HepG2 (cell line): ENCODE measurements around the gene RINL.

ENCODE experiments used
- EHMT2 ChIP-seq: fragments of 200-600 bp; sonication (generic); IDR thresholded peaks from 2 replicates; pipeline ENCODE4 v1.7.0; 2017; ENCODE audit warnings: antibody characterized with exemption, low read depth, low read length, borderline replicate concordance
- MED8 ChIP-seq: sonication (generic); formaldehyde crosslinking; IDR thresholded peaks from 2 replicates; pipeline ENCODE4 v1.8.1; 2023; ENCODE audit warnings: mild to moderate bottlenecking, missing genetic modification reagents; ENCODE audit not compliant: insufficient replicate concordance
- PAF1 ChIP-seq: IDR thresholded peaks from 2 replicates; pipeline ENCODE4 v1.6.1; 2016; ENCODE audit warnings: missing genetic modification reagents, missing compliant biosample characterization
- SMC3 ChIP-seq: IDR thresholded peaks from 2 replicates; pipeline ENCODE4 v1.6.1; 2011; ENCODE audit warnings: low read length, improper control_type of control experiment
- TF ChIP-seq, protein P1 (sequence below): sonication (generic); formaldehyde crosslinking; IDR thresholded peaks from 2 replicates; pipeline ENCODE4 v1.5.0; 2020; ENCODE audit warnings: mild to moderate bottlenecking, missing genetic modification reagents, moderate library complexity
- TF ChIP-seq, protein P2 (sequence below): sonication (generic); formaldehyde crosslinking; IDR thresholded peaks from 2 replicates; pipeline ENCODE4 v1.4.0; 2020; ENCODE audit warnings: mild to moderate bottlenecking, missing genetic modification reagents

GRCh38 chr19:38852231-38853044, 25.6 kb downstream of the RINL start:
- no peak for TF ChIP-seq MED8 (CRISPR knock-in tag)
- TF ChIP-seq, protein P1, sequence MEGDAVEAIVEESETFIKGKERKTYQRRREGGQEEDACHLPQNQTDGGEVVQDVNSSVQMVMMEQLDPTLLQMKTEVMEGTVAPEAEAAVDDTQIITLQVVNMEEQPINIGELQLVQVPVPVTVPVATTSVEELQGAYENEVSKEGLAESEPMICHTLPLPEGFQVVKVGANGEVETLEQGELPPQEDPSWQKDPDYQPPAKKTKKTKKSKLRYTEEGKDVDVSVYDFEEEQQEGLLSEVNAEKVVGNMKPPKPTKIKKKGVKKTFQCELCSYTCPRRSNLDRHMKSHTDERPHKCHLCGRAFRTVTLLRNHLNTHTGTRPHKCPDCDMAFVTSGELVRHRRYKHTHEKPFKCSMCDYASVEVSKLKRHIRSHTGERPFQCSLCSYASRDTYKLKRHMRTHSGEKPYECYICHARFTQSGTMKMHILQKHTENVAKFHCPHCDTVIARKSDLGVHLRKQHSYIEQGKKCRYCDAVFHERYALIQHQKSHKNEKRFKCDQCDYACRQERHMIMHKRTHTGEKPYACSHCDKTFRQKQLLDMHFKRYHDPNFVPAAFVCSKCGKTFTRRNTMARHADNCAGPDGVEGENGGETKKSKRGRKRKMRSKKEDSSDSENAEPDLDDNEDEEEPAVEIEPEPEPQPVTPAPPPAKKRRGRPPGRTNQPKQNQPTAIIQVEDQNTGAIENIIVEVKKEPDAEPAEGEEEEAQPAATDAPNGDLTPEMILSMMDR (CRISPR knock-in tag): 0 out of 2 replicates have a peak, but pooled peaks have one; percentile 7
- TF ChIP-seq EHMT2: no peak
- TF ChIP-seq, protein P2, sequence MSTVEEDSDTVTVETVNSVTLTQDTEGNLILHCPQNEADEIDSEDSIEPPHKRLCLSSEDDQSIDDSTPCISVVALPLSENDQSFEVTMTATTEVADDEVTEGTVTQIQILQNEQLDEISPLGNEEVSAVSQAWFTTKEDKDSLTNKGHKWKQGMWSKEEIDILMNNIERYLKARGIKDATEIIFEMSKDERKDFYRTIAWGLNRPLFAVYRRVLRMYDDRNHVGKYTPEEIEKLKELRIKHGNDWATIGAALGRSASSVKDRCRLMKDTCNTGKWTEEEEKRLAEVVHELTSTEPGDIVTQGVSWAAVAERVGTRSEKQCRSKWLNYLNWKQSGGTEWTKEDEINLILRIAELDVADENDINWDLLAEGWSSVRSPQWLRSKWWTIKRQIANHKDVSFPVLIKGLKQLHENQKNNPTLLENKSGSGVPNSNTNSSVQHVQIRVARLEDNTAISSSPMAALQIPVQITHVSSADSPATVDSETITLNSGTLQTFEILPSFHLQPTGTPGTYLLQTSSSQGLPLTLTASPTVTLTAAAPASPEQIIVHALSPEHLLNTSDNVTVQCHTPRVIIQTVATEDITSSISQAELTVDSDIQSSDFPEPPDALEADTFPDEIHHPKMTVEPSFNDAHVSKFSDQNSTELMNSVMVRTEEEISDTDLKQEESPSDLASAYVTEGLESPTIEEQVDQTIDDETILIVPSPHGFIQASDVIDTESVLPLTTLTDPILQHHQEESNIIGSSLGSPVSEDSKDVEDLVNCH (CRISPR knock-in tag): no peak
- no peak for TF ChIP-seq SMC3
- no peak for TF ChIP-seq PAF1 (CRISPR knock-in tag)
